WTC11 (cell line): Measurements from ENCODE around the gene SH2D3C.
"Not testable (repeated sequence)": the region's sequence is repeated elsewhere in the genome, so short reads cannot be mapped to it uniquely, and the experiment has no call there.

Source experiments
- SP1 ChIP-seq: sonication (generic); formaldehyde crosslinking; conservative IDR thresholded peaks from 2 replicates; pipeline ENCODE4 v1.8.1; 2022; ENCODE audit warnings: missing genetic modification reagents
- TF ChIP-seq, protein P1 (sequence below): fragments of 200-600 bp; IDR thresholded peaks from 2 replicates; pipeline ENCODE4 v1.8.0; 2022; ENCODE audit warnings: antibody characterized with exemption

- TF ChIP-seq, protein P1, sequence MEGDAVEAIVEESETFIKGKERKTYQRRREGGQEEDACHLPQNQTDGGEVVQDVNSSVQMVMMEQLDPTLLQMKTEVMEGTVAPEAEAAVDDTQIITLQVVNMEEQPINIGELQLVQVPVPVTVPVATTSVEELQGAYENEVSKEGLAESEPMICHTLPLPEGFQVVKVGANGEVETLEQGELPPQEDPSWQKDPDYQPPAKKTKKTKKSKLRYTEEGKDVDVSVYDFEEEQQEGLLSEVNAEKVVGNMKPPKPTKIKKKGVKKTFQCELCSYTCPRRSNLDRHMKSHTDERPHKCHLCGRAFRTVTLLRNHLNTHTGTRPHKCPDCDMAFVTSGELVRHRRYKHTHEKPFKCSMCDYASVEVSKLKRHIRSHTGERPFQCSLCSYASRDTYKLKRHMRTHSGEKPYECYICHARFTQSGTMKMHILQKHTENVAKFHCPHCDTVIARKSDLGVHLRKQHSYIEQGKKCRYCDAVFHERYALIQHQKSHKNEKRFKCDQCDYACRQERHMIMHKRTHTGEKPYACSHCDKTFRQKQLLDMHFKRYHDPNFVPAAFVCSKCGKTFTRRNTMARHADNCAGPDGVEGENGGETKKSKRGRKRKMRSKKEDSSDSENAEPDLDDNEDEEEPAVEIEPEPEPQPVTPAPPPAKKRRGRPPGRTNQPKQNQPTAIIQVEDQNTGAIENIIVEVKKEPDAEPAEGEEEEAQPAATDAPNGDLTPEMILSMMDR: not testable (repeated sequence)
- not testable (repeated sequence) for TF ChIP-seq SP1 (CRISPR knock-in tag)
These were observed 21.7 kb downstream of the SH2D3C start for GRCh38 chr9:127756776-127757175.
